WTC11 (cell line): ENCODE measurements around the gene IFT20. TPM values are rescaled to one million over a fixed set of nuclear protein-coding genes. Genes with fewer than 3 reads are reported as not detected.

ENCODE experiments used
- ATF1 ChIP-seq: sonication (generic); formaldehyde crosslinking; IDR thresholded peaks from 2 replicates; pipeline ENCODE4 v1.8.1; 2023; ENCODE audit warnings: mild to moderate bottlenecking, moderate library complexity, missing genetic modification reagents
- FOXP1 ChIP-seq: sonication (generic); formaldehyde crosslinking; IDR thresholded peaks from 2 replicates; pipeline ENCODE4 v1.8.0; 2022; ENCODE audit warnings: missing genetic modification reagents, mild to moderate bottlenecking, moderate library complexity, borderline replicate concordance
- GABPB1 ChIP-seq: sonication (generic); formaldehyde crosslinking; IDR thresholded peaks from 2 replicates; pipeline ENCODE4 v1.8.1; 2023; ENCODE audit warnings: mild to moderate bottlenecking, missing genetic modification reagents
- IRF2 ChIP-seq: sonication (generic); formaldehyde crosslinking; IDR thresholded peaks from 2 replicates; pipeline ENCODE4 v1.8.0; 2022; ENCODE audit warnings: low read depth, missing genetic modification reagents, borderline replicate concordance
- JAZF1 ChIP-seq: fragments of 250-450 bp; sonication (Bioruptor Pico); IDR thresholded peaks from 2 replicates; pipeline ENCODE4 v1.9.0; 2021; ENCODE audit warnings: moderate library complexity, mild to moderate bottlenecking, inconsistent platforms
- JUN ChIP-seq: sonication (generic); formaldehyde crosslinking; IDR thresholded peaks from 2 replicates; pipeline ENCODE4 v1.8.0; 2023; ENCODE audit warnings: mild to moderate bottlenecking, missing genetic modification reagents
- KAT7 ChIP-seq: sonication (generic); formaldehyde crosslinking; IDR thresholded peaks from 2 replicates; pipeline ENCODE4 v1.8.1; 2023; ENCODE audit warnings: missing genetic modification reagents, mild to moderate bottlenecking, borderline replicate concordance
- NFE2L1 ChIP-seq: sonication (generic); formaldehyde crosslinking; IDR thresholded peaks from 2 replicates; pipeline ENCODE4 v1.8.1; 2023; ENCODE audit warnings: missing genetic modification reagents
- NFYB ChIP-seq: sonication (generic); formaldehyde crosslinking; conservative IDR thresholded peaks from 2 replicates; pipeline ENCODE4 v1.8.0; 2022; ENCODE audit warnings: low read depth, missing genetic modification reagents
- NR2C2 ChIP-seq: sonication (generic); formaldehyde crosslinking; IDR thresholded peaks from 2 replicates; pipeline ENCODE4 v1.8.0; 2022; ENCODE audit warnings: mild to moderate bottlenecking, missing genetic modification reagents
- PRRX2 ChIP-seq: fragments of 250-450 bp; sonication (Bioruptor Pico); IDR thresholded peaks from 2 replicates; pipeline ENCODE4 v1.8.0; 2021; ENCODE audit warnings: mild to moderate bottlenecking
- SOX15 ChIP-seq: fragments of 250-450 bp; sonication (Bioruptor Pico); IDR thresholded peaks from 2 replicates; pipeline ENCODE4 v1.9.0; 2021; ENCODE audit warnings: mild to moderate bottlenecking
- SP1 ChIP-seq: sonication (generic); formaldehyde crosslinking; conservative IDR thresholded peaks from 2 replicates; pipeline ENCODE4 v1.8.1; 2022; ENCODE audit warnings: missing genetic modification reagents
- ZBTB21 ChIP-seq: sonication (generic); formaldehyde crosslinking; IDR thresholded peaks from 2 replicates; pipeline ENCODE4 v1.8.1; 2023; ENCODE audit warnings: mild to moderate bottlenecking, missing genetic modification reagents, borderline replicate concordance
- ZNF423 ChIP-seq: fragments of 250-450 bp; sonication (Bioruptor Pico); IDR thresholded peaks from 2 replicates; pipeline ENCODE4 v2.1.2; 2022; ENCODE audit warnings: mild to moderate bottlenecking, moderate library complexity
- total RNA-seq: library from RNA; stranded (reverse); gene quantifications from 3 replicates; pipeline ENCODE4 v1.2.3, GENCODE V29; 2021
- TF ChIP-seq, protein P1 (sequence below): fragments of 250-450 bp; sonication (Bioruptor Pico); IDR thresholded peaks from 2 replicates; pipeline ENCODE4 v1.9.0; 2021; ENCODE audit warnings: moderate library complexity, mild to moderate bottlenecking, inconsistent platforms, borderline replicate concordance
- TF ChIP-seq, protein P2 (sequence below): sonication (generic); formaldehyde crosslinking; IDR thresholded peaks from 2 replicates; pipeline ENCODE4 v1.8.0; 2022; ENCODE audit warnings: mild to moderate bottlenecking, missing genetic modification reagents
- TF ChIP-seq, protein P3 (sequence below): sonication (generic); formaldehyde crosslinking; IDR thresholded peaks from 2 replicates; pipeline ENCODE4 v1.8.0; 2022; ENCODE audit warnings: mild to moderate bottlenecking, missing genetic modification reagents
- TF ChIP-seq, protein P4 (sequence below): sonication (generic); formaldehyde crosslinking; IDR thresholded peaks from 2 replicates; pipeline ENCODE4 v1.8.0; 2023; ENCODE audit warnings: mild to moderate bottlenecking, missing genetic modification reagents
- TF ChIP-seq, protein P5 (sequence below): fragments of 250-450 bp; sonication (Bioruptor Pico); IDR thresholded peaks from 2 replicates; pipeline ENCODE4 v1.9.0; 2021; ENCODE audit warnings: mild to moderate bottlenecking, borderline replicate concordance
- TF ChIP-seq, protein P6 (sequence below): sonication (generic); formaldehyde crosslinking; IDR thresholded peaks from 2 replicates; pipeline ENCODE4 v1.8.1; 2022; ENCODE audit warnings: mild to moderate bottlenecking, moderate library complexity, missing genetic modification reagents
- TF ChIP-seq, protein P7 (sequence below): sonication (generic); formaldehyde crosslinking; IDR thresholded peaks from 2 replicates; pipeline ENCODE4 v1.8.0; 2022; ENCODE audit warnings: mild to moderate bottlenecking, missing genetic modification reagents
- TF ChIP-seq, protein P8 (sequence below): fragments of 250-450 bp; sonication (Bioruptor Pico); IDR thresholded peaks from 2 replicates; pipeline ENCODE4 v1.8.0; 2021; ENCODE audit warnings: mild to moderate bottlenecking
- TF ChIP-seq, protein P9 (sequence below): sonication (generic); formaldehyde crosslinking; IDR thresholded peaks from 2 replicates; pipeline ENCODE4 v1.8.1; 2022; ENCODE audit warnings: mild to moderate bottlenecking, missing genetic modification reagents, moderate library complexity, borderline replicate concordance

Gene IFT20
- total RNA-seq, 1 experiment from 2014 or later: 17.6 TPM

DNA sequence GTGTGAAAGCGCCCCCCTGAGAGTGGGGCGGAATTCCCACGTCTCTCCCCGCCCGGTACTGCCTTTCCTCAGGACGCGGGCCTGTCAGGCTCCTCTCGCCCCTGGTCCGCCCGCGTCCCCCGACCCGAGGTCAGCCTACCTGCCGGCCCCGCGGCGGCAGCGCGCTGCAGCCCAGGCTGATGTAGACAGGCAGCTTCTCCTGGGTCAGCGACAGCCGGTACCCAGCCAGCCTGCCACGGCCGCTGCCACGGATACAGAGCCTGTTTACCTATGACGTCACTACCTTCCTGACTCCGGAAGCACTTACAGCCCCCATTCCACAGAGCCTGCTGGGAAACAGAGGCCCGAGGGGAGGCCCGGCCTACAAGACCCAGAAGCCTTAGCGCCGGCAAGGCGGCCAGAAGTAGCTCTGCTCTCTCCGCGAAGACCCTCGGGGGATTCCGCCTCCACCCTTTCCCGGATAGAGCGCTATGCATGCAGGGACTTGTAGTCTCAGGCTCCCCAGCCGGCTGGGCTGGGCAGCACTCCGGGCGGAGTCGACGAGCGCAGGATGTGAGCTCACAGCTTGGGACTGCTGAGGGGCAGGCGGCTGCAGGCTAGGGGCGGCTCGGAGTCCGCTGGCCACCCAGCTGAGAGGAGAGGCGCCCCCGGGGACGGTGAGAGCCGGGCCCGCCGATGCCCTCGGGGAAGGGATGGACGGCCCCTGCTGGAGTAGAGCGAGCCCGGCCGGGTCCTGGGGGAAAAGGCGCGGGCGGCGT is at the start of gene IFT20, which contains the start of gene TNFAIP1 (continued):
- TF ChIP-seq, protein P1, sequence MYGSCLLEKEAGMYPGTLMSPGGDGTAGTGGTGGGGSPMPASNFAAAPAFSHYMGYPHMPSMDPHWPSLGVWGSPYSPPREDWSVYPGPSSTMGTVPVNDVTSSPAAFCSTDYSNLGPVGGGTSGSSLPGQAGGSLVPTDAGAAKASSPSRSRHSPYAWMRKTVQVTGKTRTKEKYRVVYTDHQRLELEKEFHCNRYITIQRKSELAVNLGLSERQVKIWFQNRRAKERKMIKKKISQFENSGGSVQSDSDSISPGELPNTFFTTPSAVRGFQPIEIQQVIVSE (CRISPR knock-in tag): no peak
- TF ChIP-seq, protein P2, sequence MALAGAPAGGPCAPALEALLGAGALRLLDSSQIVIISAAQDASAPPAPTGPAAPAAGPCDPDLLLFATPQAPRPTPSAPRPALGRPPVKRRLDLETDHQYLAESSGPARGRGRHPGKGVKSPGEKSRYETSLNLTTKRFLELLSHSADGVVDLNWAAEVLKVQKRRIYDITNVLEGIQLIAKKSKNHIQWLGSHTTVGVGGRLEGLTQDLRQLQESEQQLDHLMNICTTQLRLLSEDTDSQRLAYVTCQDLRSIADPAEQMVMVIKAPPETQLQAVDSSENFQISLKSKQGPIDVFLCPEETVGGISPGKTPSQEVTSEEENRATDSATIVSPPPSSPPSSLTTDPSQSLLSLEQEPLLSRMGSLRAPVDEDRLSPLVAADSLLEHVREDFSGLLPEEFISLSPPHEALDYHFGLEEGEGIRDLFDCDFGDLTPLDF (CRISPR knock-in tag): no peak
- no peak for TF ChIP-seq NFE2L1 (CRISPR knock-in tag)
- TF ChIP-seq NFYB (CRISPR knock-in tag): no peak
- TF ChIP-seq, protein P3, sequence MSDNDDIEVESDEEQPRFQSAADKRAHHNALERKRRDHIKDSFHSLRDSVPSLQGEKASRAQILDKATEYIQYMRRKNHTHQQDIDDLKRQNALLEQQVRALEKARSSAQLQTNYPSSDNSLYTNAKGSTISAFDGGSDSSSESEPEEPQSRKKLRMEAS (CRISPR knock-in tag): peak; percentile 57; the same call in 1 of the 2 replicates
- peak; percentile 98 for TF ChIP-seq ZBTB21
- TF ChIP-seq ZNF423 (CRISPR knock-in tag): no peak
- peak; percentile 89 for TF ChIP-seq GABPB1
- TF ChIP-seq, protein P4, sequence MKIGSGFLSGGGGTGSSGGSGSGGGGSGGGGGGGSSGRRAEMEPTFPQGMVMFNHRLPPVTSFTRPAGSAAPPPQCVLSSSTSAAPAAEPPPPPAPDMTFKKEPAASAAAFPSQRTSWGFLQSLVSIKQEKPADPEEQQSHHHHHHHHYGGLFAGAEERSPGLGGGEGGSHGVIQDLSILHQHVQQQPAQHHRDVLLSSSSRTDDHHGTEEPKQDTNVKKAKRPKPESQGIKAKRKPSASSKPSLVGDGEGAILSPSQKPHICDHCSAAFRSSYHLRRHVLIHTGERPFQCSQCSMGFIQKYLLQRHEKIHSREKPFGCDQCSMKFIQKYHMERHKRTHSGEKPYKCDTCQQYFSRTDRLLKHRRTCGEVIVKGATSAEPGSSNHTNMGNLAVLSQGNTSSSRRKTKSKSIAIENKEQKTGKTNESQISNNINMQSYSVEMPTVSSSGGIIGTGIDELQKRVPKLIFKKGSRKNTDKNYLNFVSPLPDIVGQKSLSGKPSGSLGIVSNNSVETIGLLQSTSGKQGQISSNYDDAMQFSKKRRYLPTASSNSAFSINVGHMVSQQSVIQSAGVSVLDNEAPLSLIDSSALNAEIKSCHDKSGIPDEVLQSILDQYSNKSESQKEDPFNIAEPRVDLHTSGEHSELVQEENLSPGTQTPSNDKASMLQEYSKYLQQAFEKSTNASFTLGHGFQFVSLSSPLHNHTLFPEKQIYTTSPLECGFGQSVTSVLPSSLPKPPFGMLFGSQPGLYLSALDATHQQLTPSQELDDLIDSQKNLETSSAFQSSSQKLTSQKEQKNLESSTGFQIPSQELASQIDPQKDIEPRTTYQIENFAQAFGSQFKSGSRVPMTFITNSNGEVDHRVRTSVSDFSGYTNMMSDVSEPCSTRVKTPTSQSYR (CRISPR knock-in tag): 0 out of 2 replicates have a peak, but pooled peaks have one; percentile 6
- TF ChIP-seq, protein P5, sequence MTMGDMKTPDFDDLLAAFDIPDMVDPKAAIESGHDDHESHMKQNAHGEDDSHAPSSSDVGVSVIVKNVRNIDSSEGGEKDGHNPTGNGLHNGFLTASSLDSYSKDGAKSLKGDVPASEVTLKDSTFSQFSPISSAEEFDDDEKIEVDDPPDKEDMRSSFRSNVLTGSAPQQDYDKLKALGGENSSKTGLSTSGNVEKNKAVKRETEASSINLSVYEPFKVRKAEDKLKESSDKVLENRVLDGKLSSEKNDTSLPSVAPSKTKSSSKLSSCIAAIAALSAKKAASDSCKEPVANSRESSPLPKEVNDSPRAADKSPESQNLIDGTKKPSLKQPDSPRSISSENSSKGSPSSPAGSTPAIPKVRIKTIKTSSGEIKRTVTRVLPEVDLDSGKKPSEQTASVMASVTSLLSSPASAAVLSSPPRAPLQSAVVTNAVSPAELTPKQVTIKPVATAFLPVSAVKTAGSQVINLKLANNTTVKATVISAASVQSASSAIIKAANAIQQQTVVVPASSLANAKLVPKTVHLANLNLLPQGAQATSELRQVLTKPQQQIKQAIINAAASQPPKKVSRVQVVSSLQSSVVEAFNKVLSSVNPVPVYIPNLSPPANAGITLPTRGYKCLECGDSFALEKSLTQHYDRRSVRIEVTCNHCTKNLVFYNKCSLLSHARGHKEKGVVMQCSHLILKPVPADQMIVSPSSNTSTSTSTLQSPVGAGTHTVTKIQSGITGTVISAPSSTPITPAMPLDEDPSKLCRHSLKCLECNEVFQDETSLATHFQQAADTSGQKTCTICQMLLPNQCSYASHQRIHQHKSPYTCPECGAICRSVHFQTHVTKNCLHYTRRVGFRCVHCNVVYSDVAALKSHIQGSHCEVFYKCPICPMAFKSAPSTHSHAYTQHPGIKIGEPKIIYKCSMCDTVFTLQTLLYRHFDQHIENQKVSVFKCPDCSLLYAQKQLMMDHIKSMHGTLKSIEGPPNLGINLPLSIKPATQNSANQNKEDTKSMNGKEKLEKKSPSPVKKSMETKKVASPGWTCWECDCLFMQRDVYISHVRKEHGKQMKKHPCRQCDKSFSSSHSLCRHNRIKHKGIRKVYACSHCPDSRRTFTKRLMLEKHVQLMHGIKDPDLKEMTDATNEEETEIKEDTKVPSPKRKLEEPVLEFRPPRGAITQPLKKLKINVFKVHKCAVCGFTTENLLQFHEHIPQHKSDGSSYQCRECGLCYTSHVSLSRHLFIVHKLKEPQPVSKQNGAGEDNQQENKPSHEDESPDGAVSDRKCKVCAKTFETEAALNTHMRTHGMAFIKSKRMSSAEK: no peak
- no peak for TF ChIP-seq ATF1 (CRISPR knock-in tag)
- no peak for TF ChIP-seq IRF2 (CRISPR knock-in tag)
- TF ChIP-seq, protein P6, sequence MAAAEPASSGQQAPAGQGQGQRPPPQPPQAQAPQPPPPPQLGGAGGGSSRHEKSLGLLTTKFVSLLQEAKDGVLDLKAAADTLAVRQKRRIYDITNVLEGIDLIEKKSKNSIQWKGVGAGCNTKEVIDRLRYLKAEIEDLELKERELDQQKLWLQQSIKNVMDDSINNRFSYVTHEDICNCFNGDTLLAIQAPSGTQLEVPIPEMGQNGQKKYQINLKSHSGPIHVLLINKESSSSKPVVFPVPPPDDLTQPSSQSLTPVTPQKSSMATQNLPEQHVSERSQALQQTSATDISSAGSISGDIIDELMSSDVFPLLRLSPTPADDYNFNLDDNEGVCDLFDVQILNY (CRISPR knock-in tag): no peak
- no peak for TF ChIP-seq PRRX2
- TF ChIP-seq, protein P7, sequence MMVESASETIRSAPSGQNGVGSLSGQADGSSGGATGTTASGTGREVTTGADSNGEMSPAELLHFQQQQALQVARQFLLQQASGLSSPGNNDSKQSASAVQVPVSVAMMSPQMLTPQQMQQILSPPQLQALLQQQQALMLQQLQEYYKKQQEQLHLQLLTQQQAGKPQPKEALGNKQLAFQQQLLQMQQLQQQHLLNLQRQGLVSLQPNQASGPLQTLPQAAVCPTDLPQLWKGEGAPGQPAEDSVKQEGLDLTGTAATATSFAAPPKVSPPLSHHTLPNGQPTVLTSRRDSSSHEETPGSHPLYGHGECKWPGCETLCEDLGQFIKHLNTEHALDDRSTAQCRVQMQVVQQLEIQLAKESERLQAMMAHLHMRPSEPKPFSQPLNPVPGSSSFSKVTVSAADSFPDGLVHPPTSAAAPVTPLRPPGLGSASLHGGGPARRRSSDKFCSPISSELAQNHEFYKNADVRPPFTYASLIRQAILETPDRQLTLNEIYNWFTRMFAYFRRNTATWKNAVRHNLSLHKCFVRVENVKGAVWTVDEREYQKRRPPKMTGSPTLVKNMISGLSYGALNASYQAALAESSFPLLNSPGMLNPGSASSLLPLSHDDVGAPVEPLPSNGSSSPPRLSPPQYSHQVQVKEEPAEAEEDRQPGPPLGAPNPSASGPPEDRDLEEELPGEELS (CRISPR knock-in tag): peak; percentile 77; the same call in 1 of the 2 replicates
- no peak for TF ChIP-seq JAZF1 (CRISPR knock-in tag)
- peak; percentile 100 for TF ChIP-seq NR2C2 (CRISPR knock-in tag)
- no peak for TF ChIP-seq SOX15
- TF ChIP-seq KAT7 (CRISPR knock-in tag): no peak
- TF ChIP-seq, protein P8, sequence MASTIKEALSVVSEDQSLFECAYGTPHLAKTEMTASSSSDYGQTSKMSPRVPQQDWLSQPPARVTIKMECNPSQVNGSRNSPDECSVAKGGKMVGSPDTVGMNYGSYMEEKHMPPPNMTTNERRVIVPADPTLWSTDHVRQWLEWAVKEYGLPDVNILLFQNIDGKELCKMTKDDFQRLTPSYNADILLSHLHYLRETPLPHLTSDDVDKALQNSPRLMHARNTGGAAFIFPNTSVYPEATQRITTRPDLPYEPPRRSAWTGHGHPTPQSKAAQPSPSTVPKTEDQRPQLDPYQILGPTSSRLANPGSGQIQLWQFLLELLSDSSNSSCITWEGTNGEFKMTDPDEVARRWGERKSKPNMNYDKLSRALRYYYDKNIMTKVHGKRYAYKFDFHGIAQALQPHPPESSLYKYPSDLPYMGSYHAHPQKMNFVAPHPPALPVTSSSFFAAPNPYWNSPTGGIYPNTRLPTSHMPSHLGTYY (CRISPR knock-in tag): no peak
- peak; percentile 65; the same call in 1 of the 2 replicates for TF ChIP-seq FOXP1 (CRISPR knock-in tag)
- no peak for TF ChIP-seq JUN (CRISPR knock-in tag)
- TF ChIP-seq, protein P9, sequence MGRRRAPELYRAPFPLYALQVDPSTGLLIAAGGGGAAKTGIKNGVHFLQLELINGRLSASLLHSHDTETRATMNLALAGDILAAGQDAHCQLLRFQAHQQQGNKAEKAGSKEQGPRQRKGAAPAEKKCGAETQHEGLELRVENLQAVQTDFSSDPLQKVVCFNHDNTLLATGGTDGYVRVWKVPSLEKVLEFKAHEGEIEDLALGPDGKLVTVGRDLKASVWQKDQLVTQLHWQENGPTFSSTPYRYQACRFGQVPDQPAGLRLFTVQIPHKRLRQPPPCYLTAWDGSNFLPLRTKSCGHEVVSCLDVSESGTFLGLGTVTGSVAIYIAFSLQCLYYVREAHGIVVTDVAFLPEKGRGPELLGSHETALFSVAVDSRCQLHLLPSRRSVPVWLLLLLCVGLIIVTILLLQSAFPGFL (CRISPR knock-in tag): no peak
- peak; percentile 78; the same call in 1 of the 2 replicates for TF ChIP-seq SP1
